Skeletal muscle tissue (tissue), 2 donors: Measurements from ENCODE around the gene UNC93B1. TPM values are rescaled to one million over a fixed set of nuclear protein-coding genes. Genes with fewer than 3 reads are reported as not detected.

ENCODE experiments used
- small RNA-seq: library from RNA; depleted of rRNA; stranded (forward); fragments of <200 nt; gene quantifications from one replicate; pipeline ENCODE3, GENCODE V24; 2014
- total RNA-seq: library from RNA; depleted of rRNA; stranded (reverse); fragments of >200 nt; gene quantifications from one replicate; pipeline ENCODE4 v1.2.3, GENCODE V29; 2014

The UNC93B1 gene
- total RNA-seq, 1 donor from 2014 or later: 10.4 TPM

Small RNA genes within 50 kb of the gene (small RNA-seq; reads per million reads assigned to genes)
- not detected for gene MIR6753

Other genes with a start within 250 kb of the UNC93B1 start
- 2.6 TPM for gene ALDH3B1, start 6.2 kb upstream of the UNC93B1 start, total RNA-seq
- gene NDUFS8, start 26.6 kb upstream of the UNC93B1 start, total RNA-seq: 64.7 TPM
- 18.3 TPM for gene TCIRG1, start 34.9 kb upstream of the UNC93B1 start, total RNA-seq
- gene CHKA, start 117.3 kb upstream of the UNC93B1 start, total RNA-seq: 8.9 TPM
- gene KMT5B, start 209.2 kb upstream of the UNC93B1 start, total RNA-seq: 39.7 TPM